Neural cell (in vitro differentiated cells): Measurements from ENCODE around the gene ARHGAP45.

Source experiments
- EZH2 ChIP-seq: fragments of 200-600, 300-800 bp; shearing (Covaris generic), sonication (generic); IDR thresholded peaks from 2 replicates; pipeline ENCODE4 v1.6.1; 2014; ENCODE audit warnings: antibody characterized with exemption, low read length, borderline replicate concordance, mild to moderate bottlenecking; ENCODE audit not compliant: insufficient read depth, poor library complexity, severe bottlenecking
- MXI1 ChIP-seq: fragments of 450-650 bp; conservative IDR thresholded peaks from 2 replicates; pipeline ENCODE4 v1.6.1; 2014; ENCODE audit warnings: antibody characterized with exemption, mild to moderate bottlenecking; ENCODE audit not compliant: poor library complexity, severe bottlenecking
- POLR2AphosphoS5 ChIP-seq: IDR thresholded peaks from 2 replicates; pipeline ENCODE4 v1.6.1; 2012
- RAD21 ChIP-seq: fragments of 450-650 bp; conservative IDR thresholded peaks from 2 replicates; pipeline ENCODE4 v1.6.1; 2014; ENCODE audit warnings: antibody characterized with exemption, mild to moderate bottlenecking, moderate library complexity
- SMC3 ChIP-seq: fragments of 450-650 bp; conservative IDR thresholded peaks from 2 replicates; pipeline ENCODE4 v1.6.1; 2014; ENCODE audit warnings: antibody characterized with exemption, mild to moderate bottlenecking, moderate library complexity; ENCODE audit not compliant: poor library complexity
- TAF1 ChIP-seq: IDR thresholded peaks from 2 replicates; pipeline ENCODE4 v1.6.1; 2012; ENCODE audit warnings: low read depth
- TF ChIP-seq, protein P1 (sequence below): fragments of 450-650 bp; IDR thresholded peaks from 2 replicates; pipeline ENCODE4 v1.5.1; 2014; ENCODE audit warnings: antibody characterized with exemption, mild to moderate bottlenecking, moderate library complexity; ENCODE audit not compliant: poor library complexity, severe bottlenecking
- TF ChIP-seq, protein P2 (sequence below): IDR thresholded peaks from 2 replicates; pipeline ENCODE4 v1.6.1; 2012; ENCODE audit warnings: borderline replicate concordance

- TF ChIP-seq RAD21, result no peak
- TF ChIP-seq, protein P1, sequence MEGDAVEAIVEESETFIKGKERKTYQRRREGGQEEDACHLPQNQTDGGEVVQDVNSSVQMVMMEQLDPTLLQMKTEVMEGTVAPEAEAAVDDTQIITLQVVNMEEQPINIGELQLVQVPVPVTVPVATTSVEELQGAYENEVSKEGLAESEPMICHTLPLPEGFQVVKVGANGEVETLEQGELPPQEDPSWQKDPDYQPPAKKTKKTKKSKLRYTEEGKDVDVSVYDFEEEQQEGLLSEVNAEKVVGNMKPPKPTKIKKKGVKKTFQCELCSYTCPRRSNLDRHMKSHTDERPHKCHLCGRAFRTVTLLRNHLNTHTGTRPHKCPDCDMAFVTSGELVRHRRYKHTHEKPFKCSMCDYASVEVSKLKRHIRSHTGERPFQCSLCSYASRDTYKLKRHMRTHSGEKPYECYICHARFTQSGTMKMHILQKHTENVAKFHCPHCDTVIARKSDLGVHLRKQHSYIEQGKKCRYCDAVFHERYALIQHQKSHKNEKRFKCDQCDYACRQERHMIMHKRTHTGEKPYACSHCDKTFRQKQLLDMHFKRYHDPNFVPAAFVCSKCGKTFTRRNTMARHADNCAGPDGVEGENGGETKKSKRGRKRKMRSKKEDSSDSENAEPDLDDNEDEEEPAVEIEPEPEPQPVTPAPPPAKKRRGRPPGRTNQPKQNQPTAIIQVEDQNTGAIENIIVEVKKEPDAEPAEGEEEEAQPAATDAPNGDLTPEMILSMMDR, result no peak
- no peak for TF ChIP-seq MXI1
- TF ChIP-seq EZH2, result no peak
- TF ChIP-seq POLR2AphosphoS5, result no peak
- TF ChIP-seq TAF1, result no peak
- no peak for TF ChIP-seq SMC3
- TF ChIP-seq, protein P2, sequence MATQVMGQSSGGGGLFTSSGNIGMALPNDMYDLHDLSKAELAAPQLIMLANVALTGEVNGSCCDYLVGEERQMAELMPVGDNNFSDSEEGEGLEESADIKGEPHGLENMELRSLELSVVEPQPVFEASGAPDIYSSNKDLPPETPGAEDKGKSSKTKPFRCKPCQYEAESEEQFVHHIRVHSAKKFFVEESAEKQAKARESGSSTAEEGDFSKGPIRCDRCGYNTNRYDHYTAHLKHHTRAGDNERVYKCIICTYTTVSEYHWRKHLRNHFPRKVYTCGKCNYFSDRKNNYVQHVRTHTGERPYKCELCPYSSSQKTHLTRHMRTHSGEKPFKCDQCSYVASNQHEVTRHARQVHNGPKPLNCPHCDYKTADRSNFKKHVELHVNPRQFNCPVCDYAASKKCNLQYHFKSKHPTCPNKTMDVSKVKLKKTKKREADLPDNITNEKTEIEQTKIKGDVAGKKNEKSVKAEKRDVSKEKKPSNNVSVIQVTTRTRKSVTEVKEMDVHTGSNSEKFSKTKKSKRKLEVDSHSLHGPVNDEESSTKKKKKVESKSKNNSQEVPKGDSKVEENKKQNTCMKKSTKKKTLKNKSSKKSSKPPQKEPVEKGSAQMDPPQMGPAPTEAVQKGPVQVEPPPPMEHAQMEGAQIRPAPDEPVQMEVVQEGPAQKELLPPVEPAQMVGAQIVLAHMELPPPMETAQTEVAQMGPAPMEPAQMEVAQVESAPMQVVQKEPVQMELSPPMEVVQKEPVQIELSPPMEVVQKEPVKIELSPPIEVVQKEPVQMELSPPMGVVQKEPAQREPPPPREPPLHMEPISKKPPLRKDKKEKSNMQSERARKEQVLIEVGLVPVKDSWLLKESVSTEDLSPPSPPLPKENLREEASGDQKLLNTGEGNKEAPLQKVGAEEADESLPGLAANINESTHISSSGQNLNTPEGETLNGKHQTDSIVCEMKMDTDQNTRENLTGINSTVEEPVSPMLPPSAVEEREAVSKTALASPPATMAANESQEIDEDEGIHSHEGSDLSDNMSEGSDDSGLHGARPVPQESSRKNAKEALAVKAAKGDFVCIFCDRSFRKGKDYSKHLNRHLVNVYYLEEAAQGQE, result no peak
These were observed 62.6 kb downstream of the ARHGAP45 start for GRCh38 chr19:1129535-1129934.
